Astrocyte (in vitro differentiated cells and primary cell): Measurements from ENCODE around the gene TP53RK.

ENCODE experiments used
- EZH2 ChIP-seq: IDR thresholded peaks from 2 replicates; pipeline ENCODE4 v1.6.1; 2012; ENCODE audit warnings: mild to moderate bottlenecking, low read length, inconsistent platforms; ENCODE audit not compliant: insufficient read depth
- TF ChIP-seq, protein P1 (sequence below): IDR thresholded peaks from 2 replicates; pipeline ENCODE4 v1.5.1; 2011; ENCODE audit warnings: low read depth, mild to moderate bottlenecking, inconsistent platforms, low read length, moderate library complexity; ENCODE audit not compliant: insufficient read depth

DNA sequence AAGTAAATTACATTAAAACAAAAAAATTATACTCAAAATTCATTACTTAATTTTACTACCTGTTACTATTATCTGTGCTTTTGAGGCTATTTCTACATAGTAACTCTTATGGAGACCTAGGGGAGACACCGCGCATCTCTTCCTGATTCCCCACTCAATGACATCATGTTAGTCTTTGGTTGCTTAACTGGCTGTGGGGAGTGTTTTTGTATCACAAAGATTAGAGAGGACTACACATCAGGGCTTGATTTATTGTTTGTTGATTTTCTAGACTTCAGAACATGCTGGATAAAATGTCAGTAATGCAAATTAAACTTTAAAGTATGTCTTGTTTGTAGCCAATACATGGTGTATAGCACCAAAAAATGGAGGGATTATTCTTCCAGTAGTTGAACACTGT, 46.2 kb upstream of the TP53RK start:
- TF ChIP-seq, protein P1, sequence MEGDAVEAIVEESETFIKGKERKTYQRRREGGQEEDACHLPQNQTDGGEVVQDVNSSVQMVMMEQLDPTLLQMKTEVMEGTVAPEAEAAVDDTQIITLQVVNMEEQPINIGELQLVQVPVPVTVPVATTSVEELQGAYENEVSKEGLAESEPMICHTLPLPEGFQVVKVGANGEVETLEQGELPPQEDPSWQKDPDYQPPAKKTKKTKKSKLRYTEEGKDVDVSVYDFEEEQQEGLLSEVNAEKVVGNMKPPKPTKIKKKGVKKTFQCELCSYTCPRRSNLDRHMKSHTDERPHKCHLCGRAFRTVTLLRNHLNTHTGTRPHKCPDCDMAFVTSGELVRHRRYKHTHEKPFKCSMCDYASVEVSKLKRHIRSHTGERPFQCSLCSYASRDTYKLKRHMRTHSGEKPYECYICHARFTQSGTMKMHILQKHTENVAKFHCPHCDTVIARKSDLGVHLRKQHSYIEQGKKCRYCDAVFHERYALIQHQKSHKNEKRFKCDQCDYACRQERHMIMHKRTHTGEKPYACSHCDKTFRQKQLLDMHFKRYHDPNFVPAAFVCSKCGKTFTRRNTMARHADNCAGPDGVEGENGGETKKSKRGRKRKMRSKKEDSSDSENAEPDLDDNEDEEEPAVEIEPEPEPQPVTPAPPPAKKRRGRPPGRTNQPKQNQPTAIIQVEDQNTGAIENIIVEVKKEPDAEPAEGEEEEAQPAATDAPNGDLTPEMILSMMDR: no peak
- no peak for TF ChIP-seq EZH2
